K562 (cell line): ENCODE measurements around the gene CUL2. TPM values are rescaled to one million over a fixed set of nuclear protein-coding genes. Genes with fewer than 3 reads are reported as not detected.

Source experiments
- ATF3 ChIP-seq, 2 experiments: fragments of 450-650 bp in 1 of 2; sonication (generic) in 1 of 2; formaldehyde crosslinking in 1 of 2; IDR thresholded peaks in 1 of 2; conservative IDR thresholded peaks in 1 of 2; 2 replicates each; pipeline versions ENCODE4 v1.6.1 to v1.8.1; 2016 to 2023; ENCODE audit warnings: mild to moderate bottlenecking in 2 of 2, moderate library complexity in 2 of 2, inconsistent platforms in 1 of 2, missing genetic modification reagents in 1 of 2
- CBFA2T2 ChIP-seq: fragments of 450-650 bp; conservative IDR thresholded peaks from 2 replicates; pipeline ENCODE4 v1.6.1; 2017; ENCODE audit warnings: mild to moderate bottlenecking
- CTCF ChIP-seq, 3 experiments: IDR thresholded peaks in 2 of 3; conservative IDR thresholded peaks in 1 of 3; 2 replicates each; pipeline ENCODE4 v1.5.1; 2011 to 2012; ENCODE audit warnings: low read length in 3 of 3, mild to moderate bottlenecking in 3 of 3, control low read depth in 2 of 3, improper control_type of control experiment in 1 of 3, inconsistent platforms in 1 of 3, low read depth in 1 of 3, mixed read lengths in 1 of 3, moderate library complexity in 1 of 3; ENCODE audit not compliant: insufficient read depth in 2 of 3
- HDGF ChIP-seq: fragments of 450-650 bp; IDR thresholded peaks from 2 replicates; pipeline ENCODE4 v1.6.1; 2016
- TEAD4 ChIP-seq, 2 experiments: sonication (generic) in 1 of 2; formaldehyde crosslinking in 1 of 2; IDR thresholded peaks; 2 replicates each; pipeline versions ENCODE4 v1.6.1 to v1.8.0; 2012 to 2022; ENCODE audit warnings: borderline replicate concordance in 1 of 2, inconsistent platforms in 1 of 2, low read length in 1 of 2, mild to moderate bottlenecking in 1 of 2, missing genetic modification reagents in 1 of 2
- ZBTB17 ChIP-seq: fragments of 450-650 bp; formaldehyde crosslinking; IDR thresholded peaks from 2 replicates; pipeline ENCODE4 v1.4.0; 2020; ENCODE audit warnings: mild to moderate bottlenecking
- ZEB2 ChIP-seq: fragments of 450-650 bp; IDR thresholded peaks from 2 replicates; pipeline ENCODE4 v1.6.1; 2016
- ZNF318 ChIP-seq, 2 experiments: fragments of 450-650 bp; IDR thresholded peaks; 2 replicates each; pipeline ENCODE4 v1.6.1; 2016; ENCODE audit warnings: mild to moderate bottlenecking in 2 of 2, borderline replicate concordance in 1 of 2, low read depth in 1 of 2, moderate library complexity in 1 of 2
- polyA plus RNA-seq, 8 experiments: library from polyadenylated mRNA; depleted of rRNA in 4 of 8; stranded (reverse) in 5 of 8; unstranded in 3 of 8; fragments of >200 nt; fragmentation: Nextera tagmentation in 2 of 8; fragmentation: Illumina TruSeq in 1 of 8; extraction: Ambion mirVana in 2 of 8; extraction: Trizol in 1 of 8; gene quantifications; 2 replicates each; pipeline versions ENCODE4 v1.2.1 to v1.2.3, GENCODE V29; 2011 to 2014; ENCODE audit warnings: inconsistent platforms in 1 of 8, missing spikeins in 1 of 8
- total RNA-seq, 7 experiments: library from RNA; depleted of rRNA in 6 of 7; stranded (reverse); fragments of >200 nt in 6 of 7; fragmentation: Illumina TruSeq in 2 of 7; extraction: Trizol in 2 of 7; gene quantifications; 2 replicates each; pipeline versions ENCODE4 v1.2.1 to v1.2.3, GENCODE V29; 2011 to 2021; ENCODE audit warnings: low replicate concordance in 1 of 7
- TF ChIP-seq, protein P1 (sequence below), 2 experiments: IDR thresholded peaks; 2 replicates each; pipeline ENCODE4 v1.6.1; 2012; ENCODE audit warnings: improper control_type of control experiment in 2 of 2, low read depth in 2 of 2, low read length in 2 of 2, borderline replicate concordance in 1 of 2

Gene CUL2
- total and polyA plus RNA-seq, 9 of the 15 experiments (the other 6 are each of a cell fraction or from before 2014, with no cell fraction given): 17.3 to 46.3 (median 41.2) TPM

DNA sequence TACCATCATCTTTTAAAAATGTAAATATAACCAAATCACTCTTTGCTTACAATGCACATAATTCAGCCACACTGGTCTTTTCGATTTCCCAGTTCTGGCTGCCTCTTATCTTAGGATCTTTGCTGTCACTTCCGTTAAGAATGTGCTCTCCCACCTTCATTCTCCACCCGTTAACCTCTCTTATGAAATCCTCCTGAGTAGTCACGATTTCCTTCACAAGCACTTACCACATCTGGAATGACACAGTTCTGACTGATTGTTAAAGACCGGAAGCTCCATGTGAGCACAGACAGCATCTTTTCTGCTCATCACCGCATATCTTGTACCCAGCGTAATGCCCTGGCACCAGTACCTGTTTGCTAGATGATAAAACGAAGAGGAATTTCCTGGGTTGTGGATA is 84.3 kb downstream of the CUL2 start (continued):
- peak in 1 of 2 experiments; percentile 57; a peak in 1 of 4 replicates for TF ChIP-seq ZNF318 (IDR thresholded peaks at IDR 0.05; ENCODE audit: borderline replicate concordance in 1 of 2, low read depth in 1 of 2)
- peak; percentile 53; the same call in 1 of the 2 replicates for TF ChIP-seq ATF3 (IDR thresholded peaks at IDR 0.05)
- TF ChIP-seq ATF3 (CRISPR knock-in tag; conservative IDR thresholded peaks at IDR 0.05): no peak
- TF ChIP-seq TEAD4 (IDR thresholded peaks at IDR 0.05; ENCODE audit: low read length): peak; percentile 59; the same call in 1 of the 2 replicates
- TF ChIP-seq TEAD4 (CRISPR knock-in tag; IDR thresholded peaks at IDR 0.05; ENCODE audit: borderline replicate concordance): no peak
- TF ChIP-seq, protein P1, sequence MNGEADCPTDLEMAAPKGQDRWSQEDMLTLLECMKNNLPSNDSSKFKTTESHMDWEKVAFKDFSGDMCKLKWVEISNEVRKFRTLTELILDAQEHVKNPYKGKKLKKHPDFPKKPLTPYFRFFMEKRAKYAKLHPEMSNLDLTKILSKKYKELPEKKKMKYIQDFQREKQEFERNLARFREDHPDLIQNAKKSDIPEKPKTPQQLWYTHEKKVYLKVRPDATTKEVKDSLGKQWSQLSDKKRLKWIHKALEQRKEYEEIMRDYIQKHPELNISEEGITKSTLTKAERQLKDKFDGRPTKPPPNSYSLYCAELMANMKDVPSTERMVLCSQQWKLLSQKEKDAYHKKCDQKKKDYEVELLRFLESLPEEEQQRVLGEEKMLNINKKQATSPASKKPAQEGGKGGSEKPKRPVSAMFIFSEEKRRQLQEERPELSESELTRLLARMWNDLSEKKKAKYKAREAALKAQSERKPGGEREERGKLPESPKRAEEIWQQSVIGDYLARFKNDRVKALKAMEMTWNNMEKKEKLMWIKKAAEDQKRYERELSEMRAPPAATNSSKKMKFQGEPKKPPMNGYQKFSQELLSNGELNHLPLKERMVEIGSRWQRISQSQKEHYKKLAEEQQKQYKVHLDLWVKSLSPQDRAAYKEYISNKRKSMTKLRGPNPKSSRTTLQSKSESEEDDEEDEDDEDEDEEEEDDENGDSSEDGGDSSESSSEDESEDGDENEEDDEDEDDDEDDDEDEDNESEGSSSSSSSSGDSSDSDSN (IDR thresholded peaks at IDR 0.05; ENCODE audit: borderline replicate concordance in 1 of 2, low read depth in 2 of 2, low read length in 2 of 2): no peak
- peak; percentile 55; the same call in 1 of the 2 replicates for TF ChIP-seq ZEB2
- no peak for TF ChIP-seq HDGF
- TF ChIP-seq CBFA2T2: no peak
- TF ChIP-seq ZBTB17 (CRISPR knock-in tag): no peak
- no peak for TF ChIP-seq CTCF (IDR thresholded peaks at IDR 0.05 in 2 of 3, conservative IDR thresholded peaks at IDR 0.05 in 1 of 3; ENCODE audit: insufficient read depth in 2 of 3, low read depth in 1 of 3, low read length in 3 of 3)
